Thymus (tissue), 11 donors: ENCODE results near the gene TWF2. TPM values are rescaled to one million over a fixed set of nuclear protein-coding genes. Genes with fewer than 3 reads are reported as not detected.
A peak's percentile ranks its signal among the peaks of the same experiment; 100 is the strongest.

Experiments used
- DNase-seq, 9 donors: peaks; one replicate each; pipeline ENCODE4 v3.0.0-alpha.2; 2013; ENCODE audit warnings: low spot score in 9 of 9, low read depth in 6 of 9, missing footprints in 1 of 9
- H3K27ac ChIP-seq, 2 donors: one replicate each; pipeline ENCODE4 v1.5.1; 2013; ENCODE audit warnings: control low read depth in 1 of 2, low read depth in 1 of 2, low read length in 1 of 2, mild to moderate bottlenecking in 1 of 2, moderate library complexity in 1 of 2
- H3K27me3 ChIP-seq, 2 donors: one replicate each; pipeline ENCODE4 v1.5.1; 2013; ENCODE audit warnings: low read length in 1 of 2; ENCODE audit not compliant: control insufficient read depth in 2 of 2, insufficient read depth in 1 of 2
- H3K36me3 ChIP-seq, 2 donors: one replicate each; pipeline ENCODE4 v1.5.1; 2013; ENCODE audit warnings: low read length in 1 of 2, mild to moderate bottlenecking in 1 of 2, moderate library complexity in 1 of 2; ENCODE audit not compliant: control insufficient read depth in 2 of 2, insufficient read depth in 2 of 2
- H3K4me1 ChIP-seq, 2 donors: one replicate each; pipeline ENCODE4 v1.5.1; 2013; ENCODE audit warnings: low read length in 2 of 2; ENCODE audit not compliant: control insufficient read depth in 2 of 2, insufficient read depth in 2 of 2
- H3K4me3 ChIP-seq, 2 donors: one replicate each; pipeline ENCODE4 v1.5.1; 2013; ENCODE audit warnings: low read length in 2 of 2, control low read depth in 1 of 2, mild to moderate bottlenecking in 1 of 2
- H3K9me3 ChIP-seq, 2 donors: one replicate each; pipeline ENCODE4 v1.5.1; 2013; ENCODE audit warnings: low read length in 1 of 2, mild to moderate bottlenecking in 1 of 2; ENCODE audit not compliant: control insufficient read depth in 2 of 2, insufficient read depth in 1 of 2
- WGBS: extraction: QIAGEN DNeasy Blood & Tissue Kit; methylation state at CpG from one replicate; pipeline ENCODE4 v1.1.7; 2013; 5-methylcytosine and 5-hydroxymethylcytosine counted together
- polyA plus RNA-seq: library from polyadenylated mRNA; stranded (reverse); fragments of 200-250 nt; gene quantifications from one replicate; pipeline ENCODE4 v1.2.3, GENCODE V29; 2013
- total RNA-seq: library from RNA; stranded (reverse); fragments of 120-200 nt; gene quantifications from one replicate; pipeline ENCODE4 v1.2.4, GENCODE V29; 2013
- donor health status: healthy.

TWF2 gene
- total and polyA plus RNA-seq, 2 donors, result 60.5 to 62.6 TPM

GRCh38 chr3:52197842-52198625 is 40.9 kb downstream of the TWF2 start, which contains the start of gene ALAS1:
Gene ALAS1 (plus strand): TSS chr3:52198160. CDS start chr3:52199242, 1,082 bp downstream.
- Histone ChIP-seq H3K27me3 (no peaks in the 10 kb centered on the region), H3K4me1 (peaks cover 10 to 34% of the 10 kb centered on the region in 2 donors), H3K4me3 (peak within 1 kb of the TSS; percentile 71 to 100), H3K27ac (peak within 1 kb of the TSS; percentile 45 to 78), H3K36me3 (peaks cover 8 to 31% of the 10 kb centered on the region in 2 donors), H3K9me3 (peaks cover 0 to 6% of the 10 kb centered on the region in 2 donors)
- DNase-seq, result peak; percentile 74 to 95 (median 85)
- WGBS, result under 1% methylated on average over 71 of the region's 71 CpGs

- Histone ChIP-seq H3K27ac (peak overlapping the region; percentile 45 to 77), H3K27me3 (no peaks in the 10 kb centered on the region), H3K4me3 (peak overlapping the region; percentile 71 to 100), H3K36me3 (peaks cover 2 to 26% of the 10 kb centered on the region in 2 donors), H3K4me1 (peaks cover 8 to 34% of the 10 kb centered on the region in 2 donors), H3K9me3 (peaks cover 0 to 6% of the 10 kb centered on the region in 2 donors)
- no peak for DNase-seq
- 67% methylated on average over 10 of the region's 10 CpGs for WGBS
Measured at GRCh38 chr3:52197499-52197841, 41.5 kb downstream of the TWF2 start.

- Histone ChIP-seq H3K9me3 (peaks cover 0 to 6% of the 10 kb centered on the region in 2 donors), H3K27ac (no peak overlapping the region), H3K4me3 (no peak overlapping the region), H3K4me1 (peaks cover 8 to 34% of the 10 kb centered on the region in 2 donors), H3K27me3 (no peaks in the 10 kb centered on the region), H3K36me3 (peaks cover 0 to 22% of the 10 kb centered on the region in 2 donors)
- no peak for DNase-seq
- 94% methylated on average over 3 of the region's 3 CpGs for WGBS
Measured at GRCh38 chr3:52196977-52197376, 42.0 kb downstream of the TWF2 start.

- Histone ChIP-seq H3K4me3 (no peak overlapping the region), H3K27me3 (no peaks in the 10 kb centered on the region), H3K4me1 (peaks cover 8 to 31% of the 10 kb centered on the region in 2 donors), H3K9me3 (peaks cover 0 to 6% of the 10 kb centered on the region in 2 donors), H3K36me3 (peaks cover 0 to 15% of the 10 kb centered on the region in 2 donors), H3K27ac (peak overlapping the region; percentile 8 to 12)
- 92% methylated on average over 10 of the region's 10 CpGs for WGBS
- DNase-seq, result no peak
Measured at GRCh38 chr3:52195823-52196331, 43.1 kb downstream of the TWF2 start.

GRCh38 chr3:52195291-52195597 is 43.7 kb downstream of the TWF2 start:
- H3K36me3 ChIP-seq, result peaks cover 0 to 11% of the 10 kb centered on the region in 2 donors
- peaks cover 8 to 31% of the 10 kb centered on the region in 2 donors for H3K4me1 ChIP-seq
- no peak overlapping the region for H3K4me3 ChIP-seq
- no peak for DNase-seq
- H3K27ac ChIP-seq, result no peak overlapping the region
- H3K27me3 ChIP-seq, result no peaks in the 10 kb centered on the region
- WGBS, result 94% methylated on average over 3 of the region's 3 CpGs
- H3K9me3 ChIP-seq, result peaks cover 0 to 6% of the 10 kb centered on the region in 2 donors

GRCh38 chr3:52194485-52195290 is 44.3 kb downstream of the TWF2 start:
- 95% methylated on average over 14 of the region's 14 CpGs for WGBS
- Histone ChIP-seq H3K4me3 (no peak overlapping the region), H3K4me1 (peaks cover 8 to 31% of the 10 kb centered on the region in 2 donors), H3K36me3 (peaks cover 0 to 6% of the 10 kb centered on the region in 2 donors), H3K27ac (no peak overlapping the region), H3K27me3 (no peaks in the 10 kb centered on the region), H3K9me3 (peaks cover 0 to 6% of the 10 kb centered on the region in 2 donors)
- no peak for DNase-seq

- WGBS, result 97% methylated on average over 18 of the region's 18 CpGs
- peaks cover 0 to 25% of the 10 kb centered on the region in 2 donors for H3K4me1 ChIP-seq
- H3K27me3 ChIP-seq, result no peaks in the 10 kb centered on the region
- H3K36me3 ChIP-seq, result no peaks in the 10 kb centered on the region
- H3K4me3 ChIP-seq, result no peak overlapping the region
- H3K27ac ChIP-seq, result no peak overlapping the region
- peaks cover 0 to 6% of the 10 kb centered on the region in 2 donors for H3K9me3 ChIP-seq
- no peak for DNase-seq
Measured at GRCh38 chr3:52193065-52193464, 45.9 kb downstream of the TWF2 start.

GRCh38 chr3:52191663-52192062 is 47.3 kb downstream of the TWF2 start:
- Histone ChIP-seq H3K27me3 (no peaks in the 10 kb centered on the region), H3K36me3 (no peaks in the 10 kb centered on the region), H3K9me3 (no peaks in the 10 kb centered on the region), H3K4me1 (peaks cover 0 to 12% of the 10 kb centered on the region in 2 donors), H3K4me3 (no peak overlapping the region), H3K27ac (no peak overlapping the region)
- 97% methylated on average over 4 of the region's 4 CpGs for WGBS
- DNase-seq, result no peak
